B cell (primary cell): Measurements from ENCODE around the gene C3orf70.

Experiments
- EZH2 ChIP-seq: IDR thresholded peaks from 2 replicates; pipeline ENCODE4 v1.6.1; 2012; ENCODE audit warnings: borderline replicate concordance, low read depth, mild to moderate bottlenecking, moderate library complexity, low read length; ENCODE audit not compliant: insufficient read depth, poor library complexity, severe bottlenecking
- TF ChIP-seq, protein P1 (sequence below): fragments of 200-600 bp; IDR thresholded peaks from one replicate; pipeline ENCODE4 v1.8.0; 2022; ENCODE audit warnings: antibody characterized with exemption, mild to moderate bottlenecking

DNA sequence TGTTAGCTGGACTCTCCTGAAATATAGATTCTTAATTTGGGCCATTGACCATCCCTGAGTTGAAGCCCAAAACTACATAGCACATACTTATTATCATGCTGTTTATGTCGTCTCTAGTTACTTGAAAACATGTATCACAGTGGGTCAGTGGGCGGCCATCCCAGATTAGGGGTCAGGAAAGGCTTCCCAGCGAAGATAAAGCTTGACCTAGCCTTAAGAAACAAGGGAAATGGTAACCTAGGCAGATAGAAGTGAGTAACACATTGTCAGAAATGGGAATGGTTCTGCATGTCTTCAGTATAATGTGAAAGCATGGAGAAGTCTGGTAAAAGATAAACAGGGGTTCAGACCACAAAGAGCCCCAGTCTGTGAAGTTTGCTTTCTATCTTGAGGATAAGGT, 124.7 kb downstream of the C3orf70 start:
- TF ChIP-seq, protein P1, sequence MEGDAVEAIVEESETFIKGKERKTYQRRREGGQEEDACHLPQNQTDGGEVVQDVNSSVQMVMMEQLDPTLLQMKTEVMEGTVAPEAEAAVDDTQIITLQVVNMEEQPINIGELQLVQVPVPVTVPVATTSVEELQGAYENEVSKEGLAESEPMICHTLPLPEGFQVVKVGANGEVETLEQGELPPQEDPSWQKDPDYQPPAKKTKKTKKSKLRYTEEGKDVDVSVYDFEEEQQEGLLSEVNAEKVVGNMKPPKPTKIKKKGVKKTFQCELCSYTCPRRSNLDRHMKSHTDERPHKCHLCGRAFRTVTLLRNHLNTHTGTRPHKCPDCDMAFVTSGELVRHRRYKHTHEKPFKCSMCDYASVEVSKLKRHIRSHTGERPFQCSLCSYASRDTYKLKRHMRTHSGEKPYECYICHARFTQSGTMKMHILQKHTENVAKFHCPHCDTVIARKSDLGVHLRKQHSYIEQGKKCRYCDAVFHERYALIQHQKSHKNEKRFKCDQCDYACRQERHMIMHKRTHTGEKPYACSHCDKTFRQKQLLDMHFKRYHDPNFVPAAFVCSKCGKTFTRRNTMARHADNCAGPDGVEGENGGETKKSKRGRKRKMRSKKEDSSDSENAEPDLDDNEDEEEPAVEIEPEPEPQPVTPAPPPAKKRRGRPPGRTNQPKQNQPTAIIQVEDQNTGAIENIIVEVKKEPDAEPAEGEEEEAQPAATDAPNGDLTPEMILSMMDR = no peak
- TF ChIP-seq EZH2 = no peak
